GM18951 (cell line): Measurements from ENCODE around the gene SLC5A5.

Source experiments
- POLR2A ChIP-seq: IDR thresholded peaks from 4 replicates; pipeline ENCODE4 v1.6.1; 2011; ENCODE audit warnings: mild to moderate bottlenecking; ENCODE audit not compliant: insufficient read length, insufficient read depth; ENCODE audit errors: extremely low read depth
- in situ Hi-C: fragments of 300-500 bp; cut with MboI; formaldehyde crosslinking; loops from one replicate; pipeline ENCODE4 v1.12.0; 2022; ENCODE audit warnings: low sequenced_read_pairs, mixed read lengths, inconsistent platforms; ENCODE audit not compliant: unreplicated experiment

Gene SLC5A5

GRCh38 chr19:17840019-17840418 lies 31.7 kb upstream of the SLC5A5 start:
- TF ChIP-seq POLR2A, result no peak

GRCh38 chr19:17841371-17841809 lies 30.4 kb upstream of the SLC5A5 start:
- TF ChIP-seq POLR2A, result no peak
- in situ Hi-C loops, result no loop called here

More at GRCh38 chr19:17840019-17840418, 31.7 kb upstream of the SLC5A5 start:
- in situ Hi-C loops, result no loop called here

DNA sequence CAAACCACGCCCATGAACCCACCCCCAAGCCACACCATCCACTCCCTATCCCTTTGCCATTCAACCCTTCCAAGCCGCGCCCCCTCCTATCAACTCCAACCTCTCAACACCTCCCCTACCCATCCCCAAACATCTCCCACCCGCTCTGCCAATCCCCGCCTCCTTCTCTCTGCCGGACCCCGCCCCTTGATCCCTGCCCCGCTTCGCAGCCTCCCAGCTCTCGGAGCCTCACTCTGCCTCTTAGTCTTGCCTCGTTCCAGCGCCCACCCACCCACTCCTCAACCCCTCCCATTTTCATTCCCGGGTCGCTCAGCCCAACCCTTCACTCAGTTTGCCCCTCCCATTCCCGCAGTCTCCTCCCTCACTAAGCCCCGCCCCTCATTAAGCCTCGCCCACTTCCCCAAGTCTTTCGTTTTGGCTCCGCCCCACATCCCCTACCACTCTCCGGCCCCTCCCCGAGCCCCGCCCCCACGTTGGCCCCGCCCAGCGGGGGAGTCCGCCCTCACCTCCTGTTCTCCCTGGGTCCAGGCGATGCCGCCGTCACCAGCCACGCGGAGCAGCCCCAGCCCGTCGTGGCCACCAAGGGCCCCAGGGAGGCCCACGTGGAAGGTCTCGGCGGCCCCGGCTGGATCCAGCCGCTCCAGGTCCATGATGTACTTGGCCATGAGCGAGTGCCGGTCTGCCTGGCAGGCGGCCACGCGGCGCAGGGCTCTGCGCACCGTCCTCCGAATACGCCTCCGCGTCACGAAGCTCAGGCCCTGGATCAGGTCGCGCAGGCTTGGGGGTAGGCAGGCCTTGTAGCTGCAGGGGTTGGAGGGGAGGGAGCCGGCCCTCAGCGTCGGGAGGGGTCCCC lies 29.7 kb upstream of the SLC5A5 start:
- TF ChIP-seq POLR2A, result no peak
- in situ Hi-C loops, result no loop called here

GRCh38 chr19:17842663-17843291 lies 29.0 kb upstream of the SLC5A5 start:
- TF ChIP-seq POLR2A, result no peak
- in situ Hi-C loops, result no loop called here

DNA sequence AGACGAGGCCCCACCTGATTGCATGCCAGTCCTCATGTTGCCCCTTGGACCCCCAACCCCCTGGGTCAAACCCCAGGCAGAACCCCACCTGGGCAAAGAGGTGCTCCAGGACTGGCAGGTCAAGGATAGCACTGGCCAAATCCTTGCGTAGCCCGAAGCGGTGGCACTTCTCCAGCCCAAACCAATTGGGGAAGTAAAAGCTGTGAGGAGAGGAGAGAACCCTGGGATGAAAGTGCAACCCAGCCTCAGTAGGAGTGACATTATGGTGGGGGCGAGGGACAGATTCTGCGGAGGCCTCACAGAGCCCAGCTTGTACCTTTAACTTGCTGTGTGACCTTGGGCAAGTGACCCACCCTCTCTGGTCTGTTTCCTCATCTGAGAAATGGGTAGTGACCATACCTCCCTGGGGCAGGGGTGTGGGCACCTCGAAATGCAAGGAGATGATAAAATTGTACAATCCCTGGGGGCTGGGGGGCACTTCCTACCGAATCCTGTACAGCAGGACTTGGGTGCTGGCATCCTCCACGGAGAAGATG lies 28.4 kb upstream of the SLC5A5 start:
- in situ Hi-C loops, result no loop called here

DNA sequence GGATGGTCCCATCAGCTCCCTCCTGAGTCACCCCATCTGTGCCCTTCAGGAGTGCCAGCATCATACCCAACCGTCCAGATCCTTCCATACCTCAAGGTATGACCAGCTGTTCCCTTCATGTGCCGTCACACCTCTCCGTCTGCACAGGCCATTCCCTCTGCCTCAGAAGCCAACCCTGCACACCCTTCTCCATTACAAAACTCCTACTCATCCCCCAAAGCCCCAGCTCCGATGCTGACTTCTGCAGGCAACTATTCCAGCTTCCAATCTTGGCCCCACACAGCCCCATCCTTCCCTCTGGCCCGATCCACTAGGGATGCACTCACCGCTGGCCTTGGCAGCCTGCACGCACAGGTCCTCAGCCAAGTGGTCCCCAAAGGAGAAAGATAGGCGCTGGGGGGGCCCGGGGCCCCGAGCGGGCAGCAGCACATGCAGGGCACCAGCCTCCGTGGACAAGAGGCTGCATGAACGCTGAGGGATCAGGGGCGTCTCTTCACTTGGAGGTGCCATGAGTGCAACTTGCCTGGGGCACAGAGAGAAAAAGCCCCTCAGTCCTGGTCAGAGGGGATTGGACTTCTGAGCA lies 27.7 kb upstream of the SLC5A5 start:
- in situ Hi-C loops, result no loop called here
- no peak for TF ChIP-seq POLR2A

More for the DNA sequence above, 28.4 kb upstream of the SLC5A5 start:
- TF ChIP-seq POLR2A, result no peak

DNA sequence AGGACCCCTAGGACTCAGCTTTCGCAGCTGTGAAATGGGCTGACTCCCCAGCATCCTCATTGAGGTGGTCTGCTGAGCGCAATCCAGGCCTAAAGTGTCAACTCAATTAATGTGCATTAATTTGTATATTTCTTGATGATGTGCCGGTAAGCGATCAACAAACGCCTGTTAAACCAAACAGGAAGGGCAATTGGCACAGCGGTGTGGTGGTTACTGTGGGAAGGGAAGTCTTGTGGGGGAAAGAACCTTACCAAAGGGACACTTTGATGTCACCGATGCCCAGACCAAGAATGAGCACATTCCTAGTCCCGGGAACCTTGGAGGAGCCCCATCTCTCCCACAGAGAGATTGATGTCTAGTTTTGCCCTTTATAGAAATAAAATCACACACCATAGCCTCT lies 25.6 kb upstream of the SLC5A5 start:
- in situ Hi-C loops, result no loop called here
- TF ChIP-seq POLR2A, result no peak

DNA sequence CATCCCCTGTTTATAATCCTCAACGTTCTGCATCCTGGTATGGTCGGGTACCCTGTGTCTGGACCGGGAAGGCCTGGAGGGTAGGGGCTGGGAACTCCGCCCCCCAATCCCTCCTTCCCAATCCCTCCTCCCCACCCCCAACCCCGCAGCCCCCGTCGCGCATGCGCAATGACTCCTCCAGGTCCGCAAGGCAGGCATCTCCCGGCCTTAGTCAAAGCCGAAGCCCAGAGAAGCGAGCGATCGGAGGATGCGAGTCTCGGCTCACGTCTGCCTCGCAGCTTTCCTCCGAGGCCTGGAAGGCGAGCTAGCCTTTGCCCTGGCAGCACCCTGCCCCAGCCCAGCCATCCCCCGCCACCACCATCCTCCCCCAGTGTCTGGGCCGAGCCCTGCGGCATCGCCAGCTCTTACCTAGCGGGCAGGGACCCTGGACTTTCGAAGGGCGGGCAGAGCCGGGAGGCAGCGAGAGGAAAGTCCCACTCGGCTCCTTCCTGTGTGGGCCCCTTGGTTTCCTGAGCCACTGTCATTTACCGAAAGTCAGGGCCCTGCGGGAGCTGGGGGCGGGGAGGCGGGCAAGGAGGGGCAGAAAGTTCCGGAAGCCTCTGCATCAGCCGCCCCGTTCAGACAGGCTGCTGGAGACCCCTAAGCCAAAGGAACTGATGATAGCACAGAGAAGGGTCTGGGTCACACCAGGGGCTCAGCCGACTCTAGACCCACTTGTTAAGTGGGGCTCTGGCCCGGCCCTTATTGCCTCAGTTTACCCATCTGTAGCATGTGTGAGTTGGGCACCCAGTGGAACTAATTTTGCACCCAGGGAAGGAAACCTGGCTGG lies 24.0 kb upstream of the SLC5A5 start, which contains the start of gene JAK3:
JAK3 (minus strand) TSS at position 445 of the 829 bp plus-strand sequence. CDS start 3,565 bp downstream, outside the sequence.
- peak; percentile 80 for TF ChIP-seq POLR2A

DNA sequence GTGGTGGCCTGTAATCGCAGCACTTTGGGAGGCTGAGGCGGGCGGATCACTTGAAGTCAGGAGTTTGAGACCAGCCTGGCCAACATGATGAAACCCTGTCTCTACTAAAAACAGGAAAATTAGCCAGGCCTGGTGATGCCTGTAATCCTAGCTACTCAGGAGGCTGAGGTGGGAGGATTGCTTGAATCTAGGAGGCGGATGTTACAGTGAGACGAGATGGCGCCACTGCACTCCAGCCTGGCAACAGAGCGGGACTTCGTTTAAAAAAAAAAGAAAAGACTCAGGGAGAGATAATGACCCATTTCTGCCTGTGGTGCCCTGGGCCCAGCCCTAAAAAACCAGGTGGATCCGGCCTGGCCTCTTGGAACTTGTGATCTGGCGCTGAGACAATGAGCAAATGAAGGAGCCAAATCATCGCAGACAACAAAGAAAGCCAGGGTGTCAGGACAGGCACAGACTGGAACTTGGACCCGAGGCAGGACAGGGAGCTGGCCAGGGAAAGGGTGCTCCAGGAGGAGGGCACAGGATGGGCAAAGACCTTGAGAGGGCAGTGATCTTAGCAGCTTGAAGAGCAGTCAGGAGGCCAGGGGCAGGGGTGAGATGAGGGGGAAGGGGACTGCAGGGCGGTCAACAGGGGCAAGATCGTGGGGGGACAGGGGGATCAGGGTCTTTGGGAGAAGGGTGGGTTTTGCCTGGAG lies 23.0 kb upstream of the SLC5A5 start:
- in situ Hi-C loops, result no loop called here

More for the DNA sequence above, 24.0 kb upstream of the SLC5A5 start, which contains the start of gene JAK3:
- in situ Hi-C loops, result no loop called here

DNA sequence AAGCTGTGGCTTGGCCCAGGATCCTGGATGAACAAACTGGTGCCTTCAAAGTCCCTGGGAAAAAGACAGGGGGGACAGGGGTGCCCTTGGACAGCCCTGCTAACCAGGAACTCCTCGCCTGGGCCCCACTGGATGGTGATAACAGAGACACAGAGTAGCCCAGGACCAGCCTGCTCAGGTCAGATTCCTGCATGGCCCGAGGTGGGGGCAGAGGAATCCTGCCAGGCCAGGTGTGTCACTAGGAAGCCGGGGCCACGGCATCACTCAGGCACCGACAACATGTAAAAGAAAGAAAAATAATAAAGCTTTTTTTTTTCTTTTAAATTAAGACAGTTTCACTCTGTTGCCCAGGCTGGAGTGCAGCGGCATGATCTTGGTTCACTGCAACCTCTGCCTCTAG lies 17.7 kb upstream of the SLC5A5 start:
- in situ Hi-C loops, result no loop called here
- no peak for TF ChIP-seq POLR2A

More for the DNA sequence above, 23.0 kb upstream of the SLC5A5 start:
- no peak for TF ChIP-seq POLR2A

DNA sequence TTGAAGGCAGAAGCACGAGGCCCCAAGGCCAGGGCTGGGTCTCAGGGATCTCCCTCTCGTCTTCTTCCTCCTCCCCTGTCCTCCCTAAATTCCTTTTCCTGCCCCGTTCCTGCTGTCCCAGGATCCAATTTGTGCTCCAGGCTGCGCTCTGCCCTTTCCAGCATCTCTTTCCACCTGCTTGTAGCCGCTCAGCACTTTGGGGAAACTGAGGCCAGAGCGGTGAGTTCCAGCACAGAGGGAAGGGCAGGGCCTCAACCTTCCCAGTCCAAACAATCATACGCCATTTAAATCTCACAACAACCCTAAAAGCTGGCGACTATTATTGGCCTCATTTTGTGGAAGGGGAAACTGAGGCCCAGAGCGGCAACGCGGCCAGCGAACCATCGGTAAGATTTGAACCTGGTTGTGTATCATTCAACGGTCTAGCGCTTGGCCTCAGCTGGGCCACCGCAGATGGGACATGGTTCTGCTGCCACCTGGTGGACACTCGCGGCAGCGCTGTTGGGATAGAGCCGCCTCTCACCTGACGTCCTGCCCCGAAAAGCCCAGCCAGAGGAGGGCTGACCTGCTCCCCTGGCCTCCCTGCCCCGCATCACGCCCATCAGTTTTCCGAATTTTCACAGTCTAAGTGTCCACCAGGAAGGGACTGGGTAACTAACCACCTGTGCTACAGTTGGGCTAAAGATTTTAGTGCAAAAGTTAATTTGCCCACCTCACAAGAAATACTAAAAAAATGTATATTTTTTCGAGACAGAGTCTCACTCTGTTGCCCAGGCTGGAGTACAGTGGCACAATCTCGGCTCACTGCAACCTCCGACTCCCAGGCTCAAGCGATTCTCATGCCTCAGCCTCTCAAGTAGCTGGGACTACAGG lies 16.2 kb upstream of the SLC5A5 start:
- in situ Hi-C loops, result no loop called here
- no peak for TF ChIP-seq POLR2A
